ENCODE measurements around the gene SLC16A1.

Gene SLC16A1

GRCh38 chr1:112877750-112878149 lies 78.2 kb downstream of the SLC16A1 start:
- no peak overlapping the region for H3K4me3 ChIP-seq (ENCODE audit: low read depth, low read length)
- TF ChIP-seq, protein P1, sequence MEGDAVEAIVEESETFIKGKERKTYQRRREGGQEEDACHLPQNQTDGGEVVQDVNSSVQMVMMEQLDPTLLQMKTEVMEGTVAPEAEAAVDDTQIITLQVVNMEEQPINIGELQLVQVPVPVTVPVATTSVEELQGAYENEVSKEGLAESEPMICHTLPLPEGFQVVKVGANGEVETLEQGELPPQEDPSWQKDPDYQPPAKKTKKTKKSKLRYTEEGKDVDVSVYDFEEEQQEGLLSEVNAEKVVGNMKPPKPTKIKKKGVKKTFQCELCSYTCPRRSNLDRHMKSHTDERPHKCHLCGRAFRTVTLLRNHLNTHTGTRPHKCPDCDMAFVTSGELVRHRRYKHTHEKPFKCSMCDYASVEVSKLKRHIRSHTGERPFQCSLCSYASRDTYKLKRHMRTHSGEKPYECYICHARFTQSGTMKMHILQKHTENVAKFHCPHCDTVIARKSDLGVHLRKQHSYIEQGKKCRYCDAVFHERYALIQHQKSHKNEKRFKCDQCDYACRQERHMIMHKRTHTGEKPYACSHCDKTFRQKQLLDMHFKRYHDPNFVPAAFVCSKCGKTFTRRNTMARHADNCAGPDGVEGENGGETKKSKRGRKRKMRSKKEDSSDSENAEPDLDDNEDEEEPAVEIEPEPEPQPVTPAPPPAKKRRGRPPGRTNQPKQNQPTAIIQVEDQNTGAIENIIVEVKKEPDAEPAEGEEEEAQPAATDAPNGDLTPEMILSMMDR (IDR thresholded peaks at IDR 0.05; ENCODE audit: low read depth, low read length, missing control alignments): no peak
- no peak for DNase-seq (ENCODE audit: low read depth)

DNA sequence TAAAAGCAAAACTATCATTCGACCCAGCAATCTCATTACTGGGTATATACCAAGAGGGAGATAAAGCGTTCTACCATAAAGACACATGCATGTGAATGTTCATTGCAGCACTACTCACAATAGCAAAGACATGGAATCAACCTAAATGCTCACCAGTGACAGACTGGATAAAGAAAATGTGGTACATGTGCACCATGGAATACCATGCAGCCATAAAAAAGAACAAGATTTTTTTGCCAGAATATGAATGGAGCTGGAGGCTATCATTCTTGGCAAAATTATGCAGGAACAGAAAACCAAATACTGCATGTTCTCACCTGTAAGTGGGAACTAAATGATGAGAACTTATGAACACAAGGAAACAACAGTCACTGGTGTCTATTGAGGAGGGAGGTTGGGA lies 79.7 kb downstream of the SLC16A1 start:
- no peak for DNase-seq (ENCODE audit: low read depth)
- TF ChIP-seq, protein P1 (IDR thresholded peaks at IDR 0.05; ENCODE audit: low read depth, low read length, missing control alignments): no peak
- no peak overlapping the region for H3K4me3 ChIP-seq (ENCODE audit: low read depth, low read length)

DNA sequence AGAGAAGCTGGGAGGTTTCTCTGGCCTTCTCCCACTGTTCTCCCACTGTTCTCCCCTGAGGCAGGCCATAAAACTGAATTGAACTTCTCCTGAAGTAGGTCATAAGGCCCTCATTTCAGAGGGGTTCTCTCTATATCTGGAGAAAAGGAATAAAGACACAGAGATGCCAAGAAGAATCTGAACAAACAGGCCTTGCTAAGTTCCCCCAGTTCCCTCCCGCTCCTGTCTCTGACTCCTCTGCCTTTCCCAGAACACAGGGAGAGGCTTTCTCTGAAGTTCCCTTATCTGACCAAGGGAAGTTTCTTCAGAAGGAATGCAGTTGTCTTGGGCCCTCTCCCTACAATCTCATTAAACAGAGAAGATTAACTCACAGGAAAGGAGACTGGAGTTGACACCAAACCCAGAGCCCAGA lies 83.4 kb downstream of the SLC16A1 start:
- H3K4me3 ChIP-seq (ENCODE audit: low read depth, low read length): no peak overlapping the region
- no peak for DNase-seq (ENCODE audit: low read depth)
- TF ChIP-seq, protein P1 (IDR thresholded peaks at IDR 0.05; ENCODE audit: low read depth, low read length, missing control alignments): no peak

DNA sequence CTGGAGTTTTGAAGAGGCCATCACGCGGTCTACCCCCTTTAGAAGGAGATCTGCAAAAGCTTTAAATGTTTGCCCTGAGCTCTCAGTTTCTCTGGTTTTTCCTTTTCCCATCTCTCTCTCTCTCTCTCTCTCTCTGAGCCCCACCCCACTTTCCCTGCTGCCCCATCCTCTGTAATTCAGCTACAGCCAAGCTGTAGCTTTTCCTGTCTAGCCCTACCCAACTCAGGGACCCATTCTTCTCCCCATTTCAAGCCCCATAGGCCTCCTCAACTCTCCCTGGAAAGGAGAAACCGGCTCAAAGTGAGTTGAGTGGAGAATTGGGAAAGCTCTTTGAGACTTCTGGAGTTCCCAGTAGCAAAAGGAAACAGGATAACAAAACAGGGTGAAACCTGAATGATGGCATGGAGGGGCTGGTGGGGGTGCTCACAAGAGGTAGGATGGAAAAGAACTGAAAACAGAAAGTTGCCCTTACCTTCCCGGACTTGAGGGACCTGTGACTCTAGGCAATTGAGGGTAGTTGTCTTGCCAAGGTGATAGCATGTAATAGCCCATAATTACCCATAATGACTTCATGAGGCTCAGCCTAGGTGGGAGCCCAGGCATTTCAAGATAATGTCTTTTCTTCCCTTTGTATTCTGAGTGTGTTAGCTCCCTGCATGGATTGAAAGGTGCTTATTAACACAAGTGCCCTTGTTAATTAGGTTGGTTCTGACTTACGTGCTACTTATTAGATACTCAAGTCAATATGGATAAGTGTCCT lies 84.9 kb downstream of the SLC16A1 start:
- H3K4me3 ChIP-seq (ENCODE audit: low read depth, low read length): no peak overlapping the region
- TF ChIP-seq, protein P1 (IDR thresholded peaks at IDR 0.05; ENCODE audit: low read depth, low read length, missing control alignments): no peak
- DNase-seq (ENCODE audit: low read depth): no peak

- no peak overlapping the region for H3K4me3 ChIP-seq (ENCODE audit: low read depth, low read length)
- no peak for DNase-seq (ENCODE audit: low read depth)
- TF ChIP-seq, protein P1 (IDR thresholded peaks at IDR 0.05; ENCODE audit: low read depth, low read length, missing control alignments): no peak
These were observed 86.1 kb downstream of the SLC16A1 start for GRCh38 chr1:112869895-112870294.

DNA sequence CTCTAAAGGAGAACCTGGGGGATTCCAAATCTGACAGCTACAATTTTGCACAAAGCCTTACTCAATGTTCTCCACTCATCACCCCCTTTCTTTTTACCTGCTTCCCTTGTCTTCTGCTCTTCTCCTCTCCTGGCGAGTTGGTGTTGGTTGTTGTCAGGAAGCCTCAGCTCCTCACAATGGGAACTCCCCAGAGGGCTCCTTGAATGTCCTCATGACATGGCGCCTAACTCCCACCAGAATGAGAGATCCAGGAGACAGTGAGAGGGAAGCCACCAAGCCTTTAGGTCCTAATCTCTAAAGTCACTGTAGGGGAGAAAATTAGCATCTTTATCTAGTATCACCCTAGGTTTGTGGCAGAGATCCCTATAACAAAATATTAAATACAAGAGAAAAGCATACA lies 87.8 kb downstream of the SLC16A1 start:
- H3K4me3 ChIP-seq (ENCODE audit: low read depth, low read length): no peak overlapping the region
- TF ChIP-seq, protein P1 (IDR thresholded peaks at IDR 0.05; ENCODE audit: low read depth, low read length, missing control alignments): no peak
- DNase-seq (ENCODE audit: low read depth): no peak

- TF ChIP-seq, protein P1 (IDR thresholded peaks at IDR 0.05; ENCODE audit: low read depth, low read length, missing control alignments): no peak
- no peak for DNase-seq (ENCODE audit: low read depth)
- H3K4me3 ChIP-seq (ENCODE audit: low read depth, low read length): no peak overlapping the region
These were observed 89.0 kb downstream of the SLC16A1 start for GRCh38 chr1:112866981-112867380.
